GM10847 (cell line): Measurements from ENCODE around the gene NRG4.

ENCODE experiments used
- POLR2A ChIP-seq: IDR thresholded peaks from 2 replicates; pipeline ENCODE4 v1.6.1; 2011; ENCODE audit not compliant: insufficient read length; ENCODE audit errors: extremely low read depth

NRG4 gene

GRCh38 chr15:76010613-76011012 is 1.6 kb downstream of the NRG4 start:
- TF ChIP-seq POLR2A, result no peak

DNA sequence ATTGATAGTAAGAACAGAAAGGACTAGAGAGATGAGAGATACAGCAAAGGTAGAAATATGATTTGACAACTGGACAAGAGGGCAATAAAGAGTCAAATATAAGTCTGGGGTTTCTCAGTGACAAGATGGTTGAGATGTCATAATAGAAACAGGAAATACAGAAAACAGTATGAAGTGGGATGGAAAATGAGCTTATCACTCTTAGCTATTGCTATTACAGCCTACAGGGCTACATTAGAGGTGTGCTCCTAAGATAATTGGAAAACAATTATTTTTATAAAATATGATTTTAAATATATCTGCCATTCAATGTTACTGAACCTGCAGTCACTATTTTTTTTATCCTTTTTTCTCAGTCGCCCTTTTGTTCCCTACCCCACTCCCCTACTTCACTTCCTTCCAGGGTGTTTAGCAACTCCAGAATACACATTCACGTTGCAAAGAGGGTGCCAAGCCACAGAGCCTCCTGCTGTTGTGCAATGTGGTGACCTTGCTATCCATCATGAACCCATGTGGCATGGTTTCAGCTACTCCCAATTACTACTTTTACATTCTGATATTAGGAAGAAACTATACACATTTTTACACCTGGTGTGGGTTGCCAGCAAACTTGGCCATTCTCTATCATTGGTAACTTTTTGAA is 6.0 kb downstream of the NRG4 start:
- TF ChIP-seq POLR2A, result no peak

DNA sequence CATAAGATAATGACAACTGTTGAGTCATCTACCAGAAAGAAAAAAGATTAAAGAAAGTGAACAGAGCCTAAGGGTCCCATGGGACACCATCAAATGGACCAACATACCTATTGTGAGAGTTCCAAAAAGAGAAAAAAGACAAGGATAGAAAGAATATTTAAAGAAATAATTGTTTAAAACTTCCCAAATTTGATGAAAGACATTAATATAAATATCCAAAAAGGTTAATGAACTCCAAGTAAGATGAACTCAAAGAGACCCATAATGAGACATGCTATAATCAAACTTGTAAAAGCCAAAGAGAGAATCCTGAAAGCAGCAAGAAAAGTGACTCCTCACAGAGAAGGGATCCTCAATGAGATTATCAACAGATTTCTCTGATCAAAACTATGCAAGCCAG is 8.9 kb downstream of the NRG4 start:
- no peak for TF ChIP-seq POLR2A

- TF ChIP-seq POLR2A, result no peak
Observed at GRCh38 chr15:75995611-75996010, 16.6 kb downstream of the NRG4 start.

- TF ChIP-seq POLR2A, result no peak
Observed at GRCh38 chr15:75994220-75994619, 18.0 kb downstream of the NRG4 start.

GRCh38 chr15:75992897-75993296 is 19.3 kb downstream of the NRG4 start:
- no peak for TF ChIP-seq POLR2A

DNA sequence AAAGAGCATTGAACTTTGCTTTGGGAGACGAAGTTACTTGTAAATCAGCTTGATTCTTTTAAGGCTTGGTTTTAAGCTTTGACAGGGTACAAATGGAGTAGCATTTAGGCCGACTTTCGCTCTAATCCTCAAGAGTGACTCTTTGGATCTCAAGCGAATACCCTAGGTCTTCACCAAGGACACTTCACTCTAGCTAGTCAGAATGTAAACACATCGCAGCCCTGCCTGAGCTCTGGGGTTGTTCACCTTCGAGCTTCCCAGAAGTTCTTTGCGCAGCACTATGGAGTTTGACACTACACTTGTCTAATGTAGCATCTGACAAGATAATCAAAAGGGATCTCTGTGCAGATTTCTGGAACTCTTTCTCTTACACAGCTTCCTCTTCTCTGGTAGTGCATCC is 22.3 kb downstream of the NRG4 start:
- TF ChIP-seq POLR2A, result no peak

DNA sequence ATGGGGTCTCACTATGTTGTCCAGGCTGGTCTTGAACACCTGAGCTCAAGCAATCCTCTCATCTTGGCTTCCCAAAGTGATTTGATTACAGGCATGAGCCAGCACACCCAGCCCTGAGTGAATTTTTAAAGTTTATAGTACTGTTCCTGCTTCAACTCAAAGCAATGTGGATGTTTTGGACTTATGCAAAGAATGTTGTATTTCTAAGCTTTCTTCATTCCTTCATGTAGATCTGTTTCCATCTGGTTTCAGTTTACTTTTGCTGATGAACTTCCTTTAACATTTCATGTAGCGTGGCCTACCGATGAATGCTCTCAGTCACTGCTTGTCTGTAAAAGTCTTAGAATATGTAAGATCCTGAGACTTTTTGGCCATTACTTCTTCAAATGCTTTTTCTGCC is 23.2 kb downstream of the NRG4 start:
- no peak for TF ChIP-seq POLR2A

- TF ChIP-seq POLR2A, result no peak
Observed at GRCh38 chr15:75985971-75986370, 26.3 kb downstream of the NRG4 start.

GRCh38 chr15:75982468-75982867 is 29.8 kb downstream of the NRG4 start:
- no peak for TF ChIP-seq POLR2A

DNA sequence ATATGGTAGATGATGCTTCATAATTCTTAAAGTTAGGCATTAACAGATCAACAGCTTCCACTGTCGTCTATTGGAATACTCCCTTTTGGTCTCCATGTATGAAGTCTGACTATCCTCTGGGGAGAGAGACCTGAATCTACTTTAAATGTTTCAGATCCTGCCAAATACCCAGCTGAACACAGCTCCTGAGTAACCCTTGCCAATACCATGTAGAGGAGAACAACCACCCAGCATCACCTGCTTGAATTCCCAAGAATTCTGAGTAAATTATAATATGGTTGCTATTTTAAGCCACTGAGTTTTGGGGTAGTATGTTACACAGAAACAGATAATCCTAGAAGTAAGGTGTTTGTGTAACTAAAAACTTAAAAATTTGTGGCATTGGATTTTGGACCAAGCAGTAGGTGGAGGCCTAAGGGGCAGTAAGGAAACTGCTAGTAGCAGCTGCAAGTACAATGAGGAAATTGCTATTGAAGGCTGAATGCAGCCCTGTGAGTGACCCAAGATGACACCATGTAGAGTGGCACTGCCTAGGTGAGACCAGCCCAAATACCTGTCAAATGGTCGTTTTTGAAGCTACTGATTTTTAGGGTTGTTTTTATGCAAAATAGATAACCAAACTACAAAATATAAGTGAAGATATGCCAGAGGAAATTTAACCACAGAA is 30.9 kb downstream of the NRG4 start:
- TF ChIP-seq POLR2A, result no peak

- TF ChIP-seq POLR2A, result no peak
Observed at GRCh38 chr15:75966073-75966472, 46.2 kb downstream of the NRG4 start.

DNA sequence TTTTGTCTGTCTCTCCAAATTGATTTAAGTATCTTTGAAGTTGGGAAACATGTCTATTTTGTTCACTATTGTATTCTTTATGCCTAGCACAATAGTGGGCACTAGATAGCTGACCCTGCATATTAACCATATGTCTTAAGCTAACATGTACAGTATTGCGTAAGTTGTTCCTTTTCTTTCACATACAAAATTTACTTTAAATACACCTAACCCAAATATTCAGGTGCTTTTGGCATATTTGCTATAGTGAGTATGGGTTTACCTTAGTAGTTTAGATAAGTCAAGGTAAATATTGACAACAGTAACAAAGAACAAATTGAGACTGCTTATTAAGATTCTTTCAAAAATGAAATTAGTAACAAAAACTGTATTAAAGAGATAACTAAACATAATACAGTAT is 50.9 kb downstream of the NRG4 start:
- no peak for TF ChIP-seq POLR2A

- no peak for TF ChIP-seq POLR2A
Observed at GRCh38 chr15:75955720-75956119, 56.5 kb downstream of the NRG4 start.

GRCh38 chr15:75952525-75952924 is 59.7 kb downstream of the NRG4 start:
- TF ChIP-seq POLR2A, result no peak

DNA sequence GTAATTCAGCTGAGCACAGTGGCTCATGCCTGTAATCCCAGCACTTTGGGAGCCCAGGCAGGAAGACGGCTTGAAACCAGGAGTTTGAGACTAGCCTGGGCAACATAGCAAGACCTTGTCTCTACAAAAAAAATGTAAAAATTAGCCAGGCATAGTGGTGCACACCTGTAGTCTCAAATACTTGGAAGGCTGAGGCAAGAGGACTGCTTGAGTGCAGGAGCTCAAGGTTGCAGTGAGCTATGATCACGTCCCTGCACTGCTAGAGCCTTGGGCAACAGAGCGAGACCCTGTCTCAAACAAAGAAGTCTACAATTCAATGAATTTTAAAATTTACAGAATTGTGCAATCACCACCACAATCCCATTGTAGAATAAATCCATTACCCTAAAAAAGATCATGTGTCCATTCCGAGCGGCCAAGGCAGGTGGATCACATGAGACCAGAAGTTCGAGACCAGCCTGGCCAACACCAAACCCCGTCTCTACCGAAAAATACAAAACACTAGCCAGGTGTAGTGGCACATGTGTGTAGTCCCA is 63.4 kb downstream of the NRG4 start:
- TF ChIP-seq POLR2A, result no peak

DNA sequence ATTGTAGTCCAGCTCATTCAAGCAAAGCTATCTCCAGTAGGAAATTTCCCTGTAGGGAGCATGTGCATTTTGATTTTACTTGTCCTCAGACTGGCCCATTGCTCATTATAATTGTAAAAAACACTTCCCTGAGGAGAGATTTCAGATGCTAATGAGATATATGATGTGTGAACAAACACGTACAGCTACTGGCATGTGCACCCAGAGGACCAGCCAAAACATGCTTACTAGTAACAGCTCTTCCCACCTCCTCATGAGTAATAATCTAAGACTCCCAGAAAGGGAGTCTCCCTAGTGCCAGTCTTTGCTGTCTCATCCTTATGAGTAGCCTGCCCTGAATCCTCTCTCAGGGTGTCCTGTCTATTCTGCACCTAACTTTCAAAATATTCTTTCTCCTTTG is 65.1 kb downstream of the NRG4 start:
- TF ChIP-seq POLR2A, result no peak
